ENCODE measurements around the gene IFITM10. TPM values are rescaled to one million over a fixed set of nuclear protein-coding genes. Genes with fewer than 3 reads are reported as not detected.

IFITM10 gene
- total and polyA plus RNA-seq, 9 of the 15 experiments (the other 6 are each of a cell fraction or from before 2014, with no cell fraction given), result 0.08 to 0.13 (median 0.09) TPM; not detected in 6

DNA sequence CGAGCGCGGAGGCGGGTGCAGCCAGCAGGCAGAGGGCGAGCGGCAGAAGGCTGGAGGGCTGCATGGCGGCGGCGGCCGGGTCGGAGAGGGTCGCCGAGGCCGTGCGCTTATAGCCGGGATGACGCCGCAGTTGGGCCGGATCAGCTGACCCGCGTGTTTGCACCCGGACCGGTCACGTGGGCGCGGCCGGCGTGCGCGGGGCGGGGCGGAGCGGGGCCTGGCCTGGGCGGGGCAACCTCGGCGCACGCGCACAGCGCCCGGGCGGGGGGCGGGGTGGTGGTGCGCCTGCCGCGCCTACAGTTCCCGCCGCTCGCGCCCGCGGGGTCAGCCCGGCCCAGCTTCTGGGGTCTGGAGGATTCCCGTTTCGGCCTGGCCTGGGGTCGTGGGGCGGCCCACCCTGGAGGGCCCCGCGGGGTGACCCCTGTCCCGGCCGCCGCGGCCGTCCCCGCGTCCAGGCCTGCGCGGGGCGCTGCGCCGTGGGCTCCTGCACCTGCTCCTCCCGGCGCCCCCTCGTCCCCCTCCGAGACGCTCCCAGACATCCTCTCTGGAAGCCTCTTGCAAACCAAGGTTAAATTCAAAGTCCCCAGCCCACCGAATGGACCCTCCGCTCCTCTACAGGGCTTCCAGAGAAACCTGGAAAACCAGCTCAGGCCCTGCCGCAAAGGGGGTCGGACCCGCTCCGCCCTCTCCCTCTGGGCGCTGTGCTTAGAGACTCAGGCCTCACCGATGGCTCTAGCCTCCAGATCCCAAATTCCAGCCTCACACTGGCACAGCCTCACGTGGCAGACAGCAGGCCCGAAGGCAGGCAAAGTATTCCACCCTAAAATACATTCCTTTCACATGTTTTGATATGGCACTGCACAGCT is 13.6 kb upstream of the IFITM10 start, which contains the start of gene CTSD (continued):
- TF ChIP-seq, protein P1, sequence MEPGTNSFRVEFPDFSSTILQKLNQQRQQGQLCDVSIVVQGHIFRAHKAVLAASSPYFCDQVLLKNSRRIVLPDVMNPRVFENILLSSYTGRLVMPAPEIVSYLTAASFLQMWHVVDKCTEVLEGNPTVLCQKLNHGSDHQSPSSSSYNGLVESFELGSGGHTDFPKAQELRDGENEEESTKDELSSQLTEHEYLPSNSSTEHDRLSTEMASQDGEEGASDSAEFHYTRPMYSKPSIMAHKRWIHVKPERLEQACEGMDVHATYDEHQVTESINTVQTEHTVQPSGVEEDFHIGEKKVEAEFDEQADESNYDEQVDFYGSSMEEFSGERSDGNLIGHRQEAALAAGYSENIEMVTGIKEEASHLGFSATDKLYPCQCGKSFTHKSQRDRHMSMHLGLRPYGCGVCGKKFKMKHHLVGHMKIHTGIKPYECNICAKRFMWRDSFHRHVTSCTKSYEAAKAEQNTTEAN (CRISPR knock-in tag; IDR thresholded peaks at IDR 0.05), result no peak
- TF ChIP-seq RBM25 (IDR thresholded peaks at IDR 0.05; ENCODE audit: low read depth, low read length, severe bottlenecking), result peak; percentile 95
- TF ChIP-seq CEBPB (tag; IDR thresholded peaks at IDR 0.05), result no peak
- TF ChIP-seq FIP1L1 (IDR thresholded peaks at IDR 0.05; ENCODE audit: low read depth, low read length, poor library complexity, severe bottlenecking), result peak; percentile 40
- TF ChIP-seq, protein P2, sequence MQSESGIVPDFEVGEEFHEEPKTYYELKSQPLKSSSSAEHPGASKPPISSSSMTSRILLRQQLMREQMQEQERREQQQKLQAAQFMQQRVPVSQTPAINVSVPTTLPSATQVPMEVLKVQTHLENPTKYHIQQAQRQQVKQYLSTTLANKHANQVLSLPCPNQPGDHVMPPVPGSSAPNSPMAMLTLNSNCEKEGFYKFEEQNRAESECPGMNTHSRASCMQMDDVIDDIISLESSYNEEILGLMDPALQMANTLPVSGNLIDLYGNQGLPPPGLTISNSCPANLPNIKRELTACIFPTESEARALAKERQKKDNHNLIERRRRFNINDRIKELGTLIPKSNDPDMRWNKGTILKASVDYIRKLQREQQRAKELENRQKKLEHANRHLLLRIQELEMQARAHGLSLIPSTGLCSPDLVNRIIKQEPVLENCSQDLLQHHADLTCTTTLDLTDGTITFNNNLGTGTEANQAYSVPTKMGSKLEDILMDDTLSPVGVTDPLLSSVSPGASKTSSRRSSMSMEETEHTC (IDR thresholded peaks at IDR 0.05), result peak; percentile 52; the same call in 1 of the 2 replicates
- TF ChIP-seq ZNF280A (IDR thresholded peaks at IDR 0.05; ENCODE audit: low read depth, partially characterized antibody), result no peak
- TF ChIP-seq, protein P3, sequence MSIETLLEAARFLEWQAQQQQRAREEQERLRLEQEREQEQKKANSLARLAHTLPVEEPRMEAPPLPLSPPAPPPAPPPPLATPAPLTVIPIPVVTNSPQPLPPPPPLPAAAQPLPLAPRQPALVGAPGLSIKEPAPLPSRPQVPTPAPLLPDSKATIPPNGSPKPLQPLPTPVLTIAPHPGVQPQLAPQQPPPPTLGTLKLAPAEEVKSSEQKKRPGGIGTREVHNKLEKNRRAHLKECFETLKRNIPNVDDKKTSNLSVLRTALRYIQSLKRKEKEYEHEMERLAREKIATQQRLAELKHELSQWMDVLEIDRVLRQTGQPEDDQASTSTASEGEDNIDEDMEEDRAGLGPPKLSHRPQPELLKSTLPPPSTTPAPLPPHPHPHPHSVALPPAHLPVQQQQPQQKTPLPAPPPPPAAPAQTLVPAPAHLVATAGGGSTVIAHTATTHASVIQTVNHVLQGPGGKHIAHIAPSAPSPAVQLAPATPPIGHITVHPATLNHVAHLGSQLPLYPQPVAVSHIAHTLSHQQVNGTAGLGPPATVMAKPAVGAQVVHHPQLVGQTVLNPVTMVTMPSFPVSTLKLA (conservative IDR thresholded peaks at IDR 0.05), result peak; percentile 73 to 92
- no peak for TF ChIP-seq ATF1 (CRISPR knock-in tag; IDR thresholded peaks at IDR 0.05)
- TF ChIP-seq ATF1 (tag; IDR thresholded peaks at IDR 0.05), result peak; percentile 22
- no peak for TF ChIP-seq NCOA6 (IDR thresholded peaks at IDR 0.05)
- no peak for TF ChIP-seq EHMT2 (IDR thresholded peaks at IDR 0.05)
- TF ChIP-seq, protein P4, sequence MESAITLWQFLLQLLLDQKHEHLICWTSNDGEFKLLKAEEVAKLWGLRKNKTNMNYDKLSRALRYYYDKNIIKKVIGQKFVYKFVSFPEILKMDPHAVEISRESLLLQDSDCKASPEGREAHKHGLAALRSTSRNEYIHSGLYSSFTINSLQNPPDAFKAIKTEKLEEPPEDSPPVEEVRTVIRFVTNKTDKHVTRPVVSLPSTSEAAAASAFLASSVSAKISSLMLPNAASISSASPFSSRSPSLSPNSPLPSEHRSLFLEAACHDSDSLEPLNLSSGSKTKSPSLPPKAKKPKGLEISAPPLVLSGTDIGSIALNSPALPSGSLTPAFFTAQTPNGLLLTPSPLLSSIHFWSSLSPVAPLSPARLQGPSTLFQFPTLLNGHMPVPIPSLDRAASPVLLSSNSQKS (CRISPR knock-in tag; IDR thresholded peaks at IDR 0.05), result 0 out of 2 replicates have a peak, but pooled peaks have one; percentile 18
- TF ChIP-seq HDGF (IDR thresholded peaks at IDR 0.05), result no peak
- TF ChIP-seq NRF1 (conservative IDR thresholded peaks at IDR 0.05 in 1 of 2, IDR thresholded peaks at IDR 0.05 in 1 of 2), result peak; percentile 87
- TF ChIP-seq HMGN3 (IDR thresholded peaks at IDR 0.05; ENCODE audit: borderline replicate concordance, extremely low read depth, insufficient read length, low read depth, low read length), result no peak
- peak; percentile 94 for TF ChIP-seq CXXC5 (CRISPR knock-in tag; IDR thresholded peaks at IDR 0.05)
- no peak for TF ChIP-seq FUS (optimal IDR thresholded peaks at IDR 0.05; ENCODE audit: low read depth, low read length)
- TF ChIP-seq DACH1 (IDR thresholded peaks at IDR 0.05; ENCODE audit: partially characterized antibody), result peak; percentile 45

Measured in K562 (cell line).